Measurements from ENCODE around the gene OR2D3.
"Not testable (repeated sequence)": the region's sequence is repeated elsewhere in the genome, so short reads cannot be mapped to it uniquely, and the experiment has no call there.

OR2D3 gene

DNA sequence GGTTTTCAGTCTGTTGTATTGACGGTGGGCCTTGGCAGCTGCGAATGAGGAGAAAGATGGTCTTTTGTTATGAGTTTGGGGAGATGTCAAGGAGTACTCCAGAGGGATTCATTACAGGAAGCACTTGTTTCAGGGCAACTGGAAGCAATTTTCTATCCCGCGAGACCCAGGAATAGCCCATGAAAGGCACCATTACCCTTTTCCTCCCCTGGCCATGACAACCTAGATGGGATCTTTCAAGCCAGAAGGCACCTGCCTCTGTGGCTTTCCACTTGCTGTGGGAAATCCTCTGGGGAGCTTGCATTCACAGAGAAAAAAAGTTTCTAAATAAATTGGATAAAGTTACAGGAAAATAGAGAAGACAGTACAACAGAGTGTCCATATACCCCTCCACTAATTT is 8.1 kb downstream of the OR2D3 start:
- DNase-seq: no peak

DNA sequence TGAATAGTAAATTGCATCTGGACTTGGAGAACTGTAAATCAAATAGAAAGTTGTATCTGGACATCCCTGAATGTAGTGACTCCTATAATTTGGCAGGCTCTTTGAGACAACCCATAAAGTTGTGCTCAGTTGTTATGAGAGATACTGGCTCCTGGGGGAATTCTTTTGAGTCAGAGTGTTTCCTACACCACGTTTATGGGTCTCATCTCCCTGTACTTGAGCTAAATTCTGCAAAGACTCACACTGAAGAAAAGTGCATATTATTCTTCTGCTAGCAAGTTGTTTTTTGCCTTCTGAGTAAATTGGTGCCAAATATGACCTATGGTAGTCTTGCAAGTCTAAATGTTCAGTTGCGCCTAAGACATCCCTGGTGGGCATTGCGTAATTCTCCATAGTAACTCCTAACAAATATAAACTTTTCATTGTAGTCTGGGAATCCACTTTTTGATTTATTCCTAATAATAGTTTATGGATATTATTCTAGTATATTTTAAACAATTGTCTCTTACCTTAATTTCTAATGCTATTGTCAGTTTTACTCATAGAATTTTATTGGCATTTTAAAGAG is 10.4 kb downstream of the OR2D3 start:
- DNase-seq: no peak

DNA sequence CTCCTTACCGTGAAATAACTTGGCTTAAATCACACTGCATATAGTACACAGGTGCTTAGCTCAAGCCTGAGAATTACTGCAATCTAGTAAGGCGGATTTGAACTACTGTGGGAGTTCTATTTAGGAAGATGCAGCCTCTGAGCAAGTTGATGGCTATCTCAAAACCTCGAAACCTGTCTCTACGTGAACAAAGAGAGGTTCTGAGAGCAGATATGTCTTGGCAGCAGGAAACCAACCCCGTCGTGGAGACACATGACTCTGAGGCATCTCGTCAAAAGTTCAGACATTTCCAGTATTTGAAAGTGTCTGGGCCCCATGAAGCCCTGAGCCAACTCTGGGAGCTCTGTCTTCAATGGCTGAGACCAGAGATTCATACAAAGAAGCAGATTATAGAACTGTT is 11.3 kb downstream of the OR2D3 start:
- no peak for DNase-seq

DNA sequence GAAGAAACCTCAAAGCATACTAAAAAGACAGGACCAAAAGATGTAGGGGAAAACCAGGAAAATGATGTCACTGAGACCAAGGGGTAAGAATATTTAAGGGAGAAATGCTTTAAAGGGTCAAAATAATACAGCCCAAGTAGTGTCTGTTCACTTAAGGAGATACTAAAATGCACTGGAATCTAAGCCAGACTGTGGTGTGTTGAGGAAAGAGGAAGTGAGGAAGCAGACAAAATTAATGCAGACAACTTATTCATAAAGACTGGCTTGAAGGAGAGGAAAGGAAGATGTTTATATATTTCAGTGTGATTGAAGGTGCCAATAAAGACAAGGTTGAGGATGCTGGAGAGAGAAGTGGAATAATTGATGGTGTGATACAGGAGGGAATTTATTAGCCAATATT is 21.2 kb downstream of the OR2D3 start:
- DNase-seq: no peak

DNA sequence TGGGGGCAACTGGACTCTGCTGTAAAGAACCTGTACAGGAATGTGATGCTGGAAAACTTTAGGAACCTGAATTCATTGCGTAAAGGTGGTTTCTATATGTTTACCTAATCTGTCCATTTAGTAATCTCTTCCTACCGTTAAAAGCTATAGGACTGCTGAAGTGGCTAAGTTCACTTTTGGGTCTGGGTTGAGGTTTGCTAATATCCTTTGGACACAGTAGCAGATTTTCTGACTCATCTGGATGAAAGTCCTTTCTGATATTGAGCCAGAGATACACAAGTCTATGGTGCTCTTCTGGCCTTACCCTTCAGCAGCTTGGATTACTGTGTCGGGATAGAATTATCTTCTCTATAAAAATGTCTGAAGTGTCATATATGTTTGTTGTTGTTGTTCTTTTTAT is 22.3 kb downstream of the OR2D3 start:
- no peak for DNase-seq

DNA sequence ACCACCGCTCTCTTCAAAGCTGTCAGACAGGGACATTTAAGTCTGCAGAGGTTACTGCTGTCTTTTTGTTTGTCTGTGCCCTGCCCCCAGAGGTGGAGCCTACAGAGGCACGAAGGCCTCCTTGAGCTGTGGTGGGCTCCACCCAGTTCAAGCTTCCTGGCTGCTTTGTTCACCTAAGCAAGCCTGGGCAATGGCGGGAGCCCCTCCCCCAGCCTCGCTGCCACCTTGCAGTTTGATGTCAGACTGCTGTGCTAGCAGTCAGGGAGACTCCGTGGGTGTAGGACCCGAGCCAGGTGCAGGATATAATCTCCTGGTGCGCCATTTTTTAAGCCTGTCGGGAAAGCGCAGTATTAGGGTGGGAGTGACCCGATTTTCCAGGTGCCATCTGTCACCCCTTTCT is 33.4 kb downstream of the OR2D3 start:
- DNase-seq: not testable (repeated sequence)

DNA sequence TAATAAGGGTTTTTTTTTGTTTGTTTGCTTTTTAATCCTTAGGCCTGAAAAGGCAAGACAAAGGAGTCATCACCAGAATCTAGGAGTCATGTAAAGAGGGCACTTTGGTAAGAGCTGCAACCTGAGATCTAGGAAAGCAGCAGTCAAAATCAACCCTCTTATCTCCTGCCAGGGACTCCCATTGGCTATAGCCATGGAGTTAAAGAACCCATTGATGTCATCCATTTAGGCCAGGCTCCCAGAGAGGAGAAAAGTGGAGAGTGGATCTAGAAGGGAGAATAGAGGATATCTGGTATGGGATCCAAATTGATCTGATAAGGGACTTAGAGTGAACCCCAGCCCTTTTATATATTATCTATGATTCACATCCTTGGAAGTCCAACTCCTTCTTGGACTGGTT is 41.3 kb downstream of the OR2D3 start:
- no peak for DNase-seq

DNA sequence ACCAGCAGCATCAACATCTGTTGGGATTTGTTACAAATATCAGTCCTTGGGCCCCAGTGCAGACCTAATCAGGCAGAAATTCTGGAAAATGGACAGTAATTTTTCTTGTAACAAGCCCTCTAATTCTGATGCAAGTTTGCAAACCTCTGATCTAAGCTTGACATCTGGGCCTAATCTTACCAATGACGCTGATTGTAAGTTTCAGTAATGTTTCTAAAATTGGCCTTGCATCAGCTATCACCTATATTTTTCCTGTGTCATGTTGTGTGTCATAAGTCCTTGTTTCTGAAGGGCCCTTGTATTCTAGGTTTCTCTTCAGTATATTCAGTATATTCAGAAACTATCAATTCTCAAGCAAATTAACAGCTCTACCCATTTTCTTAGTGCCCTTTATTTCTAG is 41.9 kb downstream of the OR2D3 start:
- no peak for DNase-seq

DNA sequence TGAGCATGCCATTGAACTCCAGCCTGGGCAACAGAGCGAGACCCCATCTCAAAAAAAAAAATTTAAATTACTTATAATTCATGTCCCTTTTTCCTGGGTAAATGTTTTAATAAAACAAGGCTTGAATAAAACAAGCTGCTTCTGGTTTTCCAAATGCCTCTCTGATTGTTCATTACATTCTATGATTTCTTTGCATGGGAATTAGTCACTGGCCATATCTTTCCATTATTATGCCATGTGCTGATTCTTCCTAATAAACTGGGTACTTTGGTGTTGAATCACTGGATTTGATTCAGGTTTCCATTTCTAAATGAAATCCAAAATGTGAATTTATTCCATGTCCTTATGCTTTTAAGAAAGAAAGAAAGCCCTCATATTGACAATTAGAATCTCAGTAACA is 48.0 kb downstream of the OR2D3 start:
- no peak for DNase-seq

DNA sequence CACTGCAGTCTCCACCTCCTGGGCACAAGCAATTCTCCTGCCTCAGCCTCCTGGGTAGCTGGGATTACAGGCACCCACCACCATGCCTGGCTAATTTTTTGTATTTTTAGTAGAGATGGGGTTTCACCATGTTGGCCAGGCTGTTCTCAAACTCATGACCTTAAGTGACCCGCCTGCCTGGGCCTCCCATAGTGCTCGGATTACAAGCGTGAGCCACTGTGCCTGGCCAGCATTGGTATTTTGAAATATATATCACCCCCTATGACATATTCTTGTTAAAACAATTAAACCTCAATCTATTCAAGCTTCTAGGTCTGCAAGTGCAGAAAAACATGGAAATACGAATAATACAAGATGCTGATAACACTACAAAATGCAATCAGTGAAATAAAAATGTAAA is 49.1 kb downstream of the OR2D3 start:
- not testable (repeated sequence) for DNase-seq
